Activated B cell treated with CpG ODN at 0.5 μM for 24 hours (primary cell): ENCODE results near the gene DRC7. TPM values are rescaled to one million over a fixed set of nuclear protein-coding genes. Genes with fewer than 3 reads are reported as not detected.

Experiments used
- ATAC-seq: fragments of 200-7000 bp; cut with Tn5 transposase; one replicate; pipeline ENCODE4 v1.10.0; 2021; ENCODE audit warnings: low read depth, mild to moderate bottlenecking, moderate library complexity
- CTCF ChIA-PET: fragments of 350-600 bp; sonication (Branson Sonifier 250); formaldehyde crosslinking; loops from one replicate; lab custom pipeline; 2021; ENCODE audit warnings: antibody characterized with exemption; lab: Charles Lee
- POLR2A ChIA-PET: fragments of 350-600 bp; sonication (Branson Sonifier 250); formaldehyde crosslinking; loops from one replicate; lab custom pipeline; 2021; ENCODE audit warnings: antibody characterized with exemption; lab: Charles Lee
- DNase-seq: peaks from one replicate; pipeline ENCODE4 v3.0.0; 2022
- H3K27ac Mint-ChIP-seq: one replicate; pipeline ENCODE4 v1.8.0; 2020; ENCODE audit warnings: mixed read lengths
- H3K27me3 Mint-ChIP-seq: one replicate; pipeline ENCODE4 v1.8.0; 2021; ENCODE audit warnings: mixed read lengths
- H3K36me3 Mint-ChIP-seq: one replicate; pipeline ENCODE4 v1.8.0; 2021; ENCODE audit warnings: low read depth, mixed read lengths
- H3K4me1 Mint-ChIP-seq: one replicate; pipeline ENCODE4 v1.8.0; 2021; ENCODE audit warnings: mixed read lengths
- H3K4me3 Mint-ChIP-seq: one replicate; pipeline ENCODE4 v1.8.0; 2020; ENCODE audit warnings: mild to moderate bottlenecking, mixed read lengths
- H3K9me3 Mint-ChIP-seq: one replicate; pipeline ENCODE4 v1.8.0; 2020; ENCODE audit warnings: mixed read lengths
- intact Hi-C: fragments of 100-400 bp; cut with micrococcal nuclease; formaldehyde crosslinking; loops from one replicate; pipeline ENCODE4 v1.15.1; 2024
- total RNA-seq: library from RNA; stranded (reverse); gene quantifications from 2 replicates; pipeline ENCODE4 v1.2.3, GENCODE V29; 2022
- TF ChIP-seq, protein P1 (sequence below): fragments of 200-600 bp; IDR thresholded peaks from one replicate; pipeline ENCODE4 v1.8.0; 2022; ENCODE audit warnings: antibody characterized with exemption, mild to moderate bottlenecking

DRC7 gene
- total RNA-seq, 1 donor from 2014 or later = not detected

DNA sequence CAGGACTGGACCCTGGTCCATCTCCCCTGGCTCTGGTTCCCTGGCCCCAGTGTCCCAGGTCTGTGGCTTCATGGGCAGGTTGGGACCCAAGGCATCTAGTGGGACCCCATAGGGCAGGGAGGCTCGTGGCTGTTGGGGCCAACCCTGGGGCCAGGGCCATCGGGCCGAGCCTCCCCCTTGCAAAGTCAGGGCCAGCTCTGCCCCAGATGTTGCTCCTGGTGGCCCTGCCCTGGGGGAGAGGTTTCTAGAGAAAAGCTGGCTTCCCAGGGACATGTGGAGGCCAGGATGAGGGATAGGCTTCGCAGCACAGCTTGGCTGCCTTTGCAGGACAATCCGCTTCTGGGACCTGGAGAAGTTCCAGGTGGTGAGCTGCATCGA lies 57.6 kb downstream of the DRC7 start:
- ChIA-PET POLR2A (interaction anchor here (1.0 kb wide), 1 partner anchor 17 kb away, joined by 4 read pairs; the partner anchor contains the start of gene KATNB1), CTCF (no interaction called here)
- H3K4me3 Mint-ChIP-seq = no peak overlapping the region
- no peaks in the 10 kb centered on the region for H3K4me1 Mint-ChIP-seq
- TF ChIP-seq, protein P1, sequence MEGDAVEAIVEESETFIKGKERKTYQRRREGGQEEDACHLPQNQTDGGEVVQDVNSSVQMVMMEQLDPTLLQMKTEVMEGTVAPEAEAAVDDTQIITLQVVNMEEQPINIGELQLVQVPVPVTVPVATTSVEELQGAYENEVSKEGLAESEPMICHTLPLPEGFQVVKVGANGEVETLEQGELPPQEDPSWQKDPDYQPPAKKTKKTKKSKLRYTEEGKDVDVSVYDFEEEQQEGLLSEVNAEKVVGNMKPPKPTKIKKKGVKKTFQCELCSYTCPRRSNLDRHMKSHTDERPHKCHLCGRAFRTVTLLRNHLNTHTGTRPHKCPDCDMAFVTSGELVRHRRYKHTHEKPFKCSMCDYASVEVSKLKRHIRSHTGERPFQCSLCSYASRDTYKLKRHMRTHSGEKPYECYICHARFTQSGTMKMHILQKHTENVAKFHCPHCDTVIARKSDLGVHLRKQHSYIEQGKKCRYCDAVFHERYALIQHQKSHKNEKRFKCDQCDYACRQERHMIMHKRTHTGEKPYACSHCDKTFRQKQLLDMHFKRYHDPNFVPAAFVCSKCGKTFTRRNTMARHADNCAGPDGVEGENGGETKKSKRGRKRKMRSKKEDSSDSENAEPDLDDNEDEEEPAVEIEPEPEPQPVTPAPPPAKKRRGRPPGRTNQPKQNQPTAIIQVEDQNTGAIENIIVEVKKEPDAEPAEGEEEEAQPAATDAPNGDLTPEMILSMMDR = no peak
- no peaks in the 10 kb centered on the region for H3K9me3 Mint-ChIP-seq
- DNase-seq = no peak
- no peak overlapping the region for H3K27ac Mint-ChIP-seq
- peaks cover 27% of the 10 kb centered on the region for H3K36me3 Mint-ChIP-seq
- intact Hi-C loops = no loop called here
- no peaks in the 10 kb centered on the region for H3K27me3 Mint-ChIP-seq
- ATAC-seq = no peak

- intact Hi-C loops = no loop called here
- no peak overlapping the region for H3K4me3 Mint-ChIP-seq
- TF ChIP-seq, protein P1 = no peak
- peaks cover 24% of the 10 kb centered on the region for H3K36me3 Mint-ChIP-seq
- H3K4me1 Mint-ChIP-seq = no peaks in the 10 kb centered on the region
- ChIA-PET POLR2A (interaction anchor here (1.0 kb wide), 1 partner anchor 17 kb away, joined by 4 read pairs; the partner anchor contains the start of gene KATNB1), CTCF (no interaction called here)
- H3K27ac Mint-ChIP-seq = no peak overlapping the region
- ATAC-seq = no peak
- DNase-seq = no peak
- no peaks in the 10 kb centered on the region for H3K9me3 Mint-ChIP-seq
- no peaks in the 10 kb centered on the region for H3K27me3 Mint-ChIP-seq
Observed at GRCh38 chr16:57752581-57753447, 58.2 kb downstream of the DRC7 start.

GRCh38 chr16:57753448-57754353 lies 59.1 kb downstream of the DRC7 start:
- no peak overlapping the region for H3K27ac Mint-ChIP-seq

DNA sequence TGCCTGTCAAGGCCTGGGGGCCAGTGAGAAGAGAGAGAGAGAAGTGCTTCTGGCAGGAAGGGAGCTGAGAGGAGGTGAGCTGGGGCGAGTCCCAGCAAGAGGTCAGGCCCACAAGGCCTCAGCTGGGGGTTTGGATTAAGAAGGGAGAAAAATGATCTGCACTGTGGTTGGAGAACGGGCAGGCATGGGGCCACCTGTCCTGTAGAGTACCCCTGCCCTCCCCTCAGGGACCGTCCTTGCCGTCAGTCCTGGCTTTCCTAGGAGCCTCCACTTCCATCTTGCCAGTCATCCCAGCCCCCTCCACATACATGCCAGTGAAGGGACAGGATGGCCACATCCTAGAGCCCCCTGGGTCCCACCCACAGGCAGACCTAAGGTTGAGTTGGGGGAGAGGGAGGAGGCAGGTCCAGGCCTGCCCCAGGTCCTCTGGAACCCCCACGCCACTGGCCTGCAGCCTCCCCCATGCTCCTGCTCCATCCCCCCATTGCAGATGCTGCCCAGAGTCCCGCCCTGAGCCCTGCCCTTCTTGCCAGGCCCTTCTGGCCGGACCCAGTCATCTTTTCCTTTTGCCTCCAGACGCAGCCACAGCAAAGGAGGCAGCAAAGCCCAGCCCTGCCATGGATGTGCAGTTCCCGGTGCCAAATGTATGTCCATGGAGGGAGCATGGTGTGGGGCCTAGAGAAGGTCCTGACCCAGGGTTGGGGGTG lies 59.9 kb downstream of the DRC7 start:
- intact Hi-C loops = no loop called here
- no peak overlapping the region for H3K4me3 Mint-ChIP-seq
- CTCF ChIA-PET = no interaction called here
- POLR2A ChIA-PET = no interaction called here
- no peaks in the 10 kb centered on the region for H3K27me3 Mint-ChIP-seq
- DNase-seq (no peak), ATAC-seq (no peak)
- H3K36me3 Mint-ChIP-seq = peaks cover 24% of the 10 kb centered on the region
- no peaks in the 10 kb centered on the region for H3K4me1 Mint-ChIP-seq
- no peaks in the 10 kb centered on the region for H3K9me3 Mint-ChIP-seq
- no peak overlapping the region for H3K27ac Mint-ChIP-seq
- TF ChIP-seq, protein P1 = no peak

More at GRCh38 chr16:57753448-57754353, 59.1 kb downstream of the DRC7 start:
- Mint-ChIP-seq H3K4me3 (no peak overlapping the region), H3K9me3 (no peaks in the 10 kb centered on the region), H3K36me3 (peaks cover 24% of the 10 kb centered on the region), H3K27me3 (no peaks in the 10 kb centered on the region), H3K4me1 (no peaks in the 10 kb centered on the region)
- TF ChIP-seq, protein P1 = no peak
- intact Hi-C loops = no loop called here
- ChIA-PET POLR2A (no interaction called here), CTCF (no interaction called here)
- ATAC-seq (no peak), DNase-seq (no peak)
